OCI-LY1 (cell line): ENCODE data around the gene DYNC1H1.

ENCODE experiments used
- EZH2 ChIP-seq: fragments of 200-600 bp; sonication (generic), shearing (Covaris generic); IDR thresholded peaks from 2 replicates; pipeline ENCODE4 v1.8.0; 2017; ENCODE audit warnings: borderline replicate concordance, mixed run types, mild to moderate bottlenecking, antibody characterized with exemption, low read length, moderate library complexity, mixed read lengths
- TF ChIP-seq, protein P1 (sequence below): fragments of 200-600 bp; sonication (generic), shearing (Covaris generic); IDR thresholded peaks from 2 replicates; pipeline ENCODE4 v1.5.1; 2017; ENCODE audit warnings: mild to moderate bottlenecking, antibody characterized with exemption, low read length, moderate library complexity, mixed read lengths

DNA sequence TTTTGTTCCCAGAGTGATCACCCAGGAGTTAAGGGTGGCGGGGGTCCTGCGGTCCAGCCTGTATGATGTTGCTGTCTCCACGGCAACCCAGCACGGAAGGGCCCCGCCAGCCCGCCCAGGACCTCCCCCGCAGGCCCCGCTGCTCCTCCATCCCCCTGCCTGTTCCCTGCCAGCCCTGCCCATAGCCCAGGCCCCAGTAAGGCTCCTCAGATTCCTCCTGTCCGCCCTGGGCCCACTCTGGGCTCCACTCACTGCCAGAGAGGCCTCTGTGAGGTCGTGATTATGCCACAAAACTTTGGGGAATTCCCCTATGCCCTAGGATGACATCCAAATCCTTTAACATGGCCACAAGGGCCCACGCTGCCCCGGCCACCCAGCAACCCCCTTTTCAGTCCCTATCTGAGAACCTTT is 101.7 kb downstream of the DYNC1H1 start:
- TF ChIP-seq, protein P1, sequence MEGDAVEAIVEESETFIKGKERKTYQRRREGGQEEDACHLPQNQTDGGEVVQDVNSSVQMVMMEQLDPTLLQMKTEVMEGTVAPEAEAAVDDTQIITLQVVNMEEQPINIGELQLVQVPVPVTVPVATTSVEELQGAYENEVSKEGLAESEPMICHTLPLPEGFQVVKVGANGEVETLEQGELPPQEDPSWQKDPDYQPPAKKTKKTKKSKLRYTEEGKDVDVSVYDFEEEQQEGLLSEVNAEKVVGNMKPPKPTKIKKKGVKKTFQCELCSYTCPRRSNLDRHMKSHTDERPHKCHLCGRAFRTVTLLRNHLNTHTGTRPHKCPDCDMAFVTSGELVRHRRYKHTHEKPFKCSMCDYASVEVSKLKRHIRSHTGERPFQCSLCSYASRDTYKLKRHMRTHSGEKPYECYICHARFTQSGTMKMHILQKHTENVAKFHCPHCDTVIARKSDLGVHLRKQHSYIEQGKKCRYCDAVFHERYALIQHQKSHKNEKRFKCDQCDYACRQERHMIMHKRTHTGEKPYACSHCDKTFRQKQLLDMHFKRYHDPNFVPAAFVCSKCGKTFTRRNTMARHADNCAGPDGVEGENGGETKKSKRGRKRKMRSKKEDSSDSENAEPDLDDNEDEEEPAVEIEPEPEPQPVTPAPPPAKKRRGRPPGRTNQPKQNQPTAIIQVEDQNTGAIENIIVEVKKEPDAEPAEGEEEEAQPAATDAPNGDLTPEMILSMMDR, result no peak
- TF ChIP-seq EZH2, result no peak
